CD4-positive, alpha-beta T cell (primary cell): ENCODE results near the gene NOP10. TPM values are rescaled to one million over a fixed set of nuclear protein-coding genes. Genes with fewer than 3 reads are reported as not detected.
A peak's percentile ranks its signal among the peaks of the same experiment; 100 is the strongest.

Experiments used
- ATAC-seq: fragments of 200-7000 bp; cut with Tn5 transposase; one replicate; pipeline ENCODE4 v1.10.0; 2022; ENCODE audit warnings: mild to moderate bottlenecking; ENCODE audit not compliant: poor library complexity
- CTCF ChIA-PET: fragments of 350-600 bp; sonication (Branson Sonifier 250); formaldehyde crosslinking; loops from one replicate; lab custom pipeline; 2021; ENCODE audit warnings: antibody characterized with exemption, inconsistent platforms; lab: Charles Lee
- POLR2A ChIA-PET: fragments of 350-600 bp; sonication (Branson Sonifier 250); formaldehyde crosslinking; loops from one replicate; lab custom pipeline; 2021; ENCODE audit warnings: antibody characterized with exemption, inconsistent platforms; lab: Charles Lee
- DNase-seq, 14 experiments: peaks; one replicate each; pipeline ENCODE4 v3.0.0-alpha.2; 2013 to 2020; ENCODE audit warnings: mixed read lengths in 2 of 14
- H3K27ac ChIP-seq, 2 donors: one replicate each; pipeline versions ENCODE4 v1.5.1 to v1.7.0; 2013; ENCODE audit warnings: low read length in 2 of 2, low read depth in 1 of 2, mild to moderate bottlenecking in 1 of 2
- H3K27me3 ChIP-seq, 2 experiments: 1 replicate in 1 of 2; 2 replicates in 1 of 2; pipeline versions ENCODE4 v1.6.1 to v1.7.0; 2013; ENCODE audit warnings: low read length in 2 of 2, control low read depth in 1 of 2, mild to moderate bottlenecking in 1 of 2, moderate library complexity in 1 of 2; ENCODE audit not compliant: insufficient read depth in 2 of 2, control insufficient read depth in 1 of 2
- H3K36me3 ChIP-seq: one replicate; pipeline ENCODE4 v1.6.1; 2013; ENCODE audit warnings: low read length, control low read depth; ENCODE audit not compliant: insufficient read depth
- H3K4me1 ChIP-seq: one replicate; pipeline ENCODE4 v1.6.1; 2013; ENCODE audit warnings: low read length, control low read depth; ENCODE audit not compliant: insufficient read depth
- H3K4me3 ChIP-seq: one replicate; pipeline ENCODE4 v1.5.1; 2013; ENCODE audit warnings: mild to moderate bottlenecking, low read length, moderate library complexity
- H3K9me3 ChIP-seq, 2 experiments: 1 replicate in 1 of 2; 2 replicates in 1 of 2; pipeline versions ENCODE4 v1.6.1 to v1.7.0; 2013; ENCODE audit warnings: low read length in 2 of 2, mild to moderate bottlenecking in 2 of 2, control low read depth in 1 of 2, moderate library complexity in 1 of 2; ENCODE audit not compliant: control insufficient read depth in 1 of 2, insufficient read depth in 1 of 2
- H3K27ac Mint-ChIP-seq: one replicate; pipeline ENCODE4 v1.8.0; 2020; ENCODE audit warnings: mixed read lengths
- H3K27me3 Mint-ChIP-seq: one replicate; pipeline ENCODE4 v1.8.0; 2021; ENCODE audit warnings: mixed read lengths
- H3K36me3 Mint-ChIP-seq: one replicate; pipeline ENCODE4 v1.8.0; 2021; ENCODE audit warnings: low read depth, mixed read lengths
- H3K4me1 Mint-ChIP-seq: one replicate; pipeline ENCODE4 v1.8.0; 2021; ENCODE audit warnings: low read depth, mixed read lengths
- H3K4me3 Mint-ChIP-seq: one replicate; pipeline ENCODE4 v1.8.0; 2020; ENCODE audit warnings: mild to moderate bottlenecking, mixed read lengths
- H3K9me3 Mint-ChIP-seq: one replicate; pipeline ENCODE4 v1.8.0; 2020; ENCODE audit warnings: mixed read lengths
- intact Hi-C, 2 experiments: fragments of 100-400 bp; cut with DNase I in 1 of 2; cut with micrococcal nuclease in 1 of 2; formaldehyde crosslinking; loops; one replicate each; pipeline versions ENCODE4 v1.15.1 to v1.9.0; 2023 to 2025; cut with DNase I, micrococcal nuclease
- microRNA-seq: library from miRNA; unstranded; fragments of <30 nt; microRNA quantifications from one replicate; pipeline ENCODE4 v1.2.0, GENCODE V29; 2021; ENCODE audit warnings: borderline microRNAs expressed, borderline replicate concordance
- total RNA-seq, 174 experiments: library from RNA in 2 of 174; stranded (reverse) in 2 of 174; gene quantifications; one replicate each; pipeline ENCODE4 v1.2.3 and lab custom pipeline; 2021 to 2026
- TF ChIP-seq, protein P1 (sequence below): fragments of 200-600 bp; IDR thresholded peaks from one replicate; pipeline ENCODE4 v1.8.0; 2022; ENCODE audit warnings: antibody characterized with exemption, mild to moderate bottlenecking

The NOP10 gene
- total RNA-seq, 2 experiments from 2014 or later: 44.4 to 44.8 TPM

DNA sequence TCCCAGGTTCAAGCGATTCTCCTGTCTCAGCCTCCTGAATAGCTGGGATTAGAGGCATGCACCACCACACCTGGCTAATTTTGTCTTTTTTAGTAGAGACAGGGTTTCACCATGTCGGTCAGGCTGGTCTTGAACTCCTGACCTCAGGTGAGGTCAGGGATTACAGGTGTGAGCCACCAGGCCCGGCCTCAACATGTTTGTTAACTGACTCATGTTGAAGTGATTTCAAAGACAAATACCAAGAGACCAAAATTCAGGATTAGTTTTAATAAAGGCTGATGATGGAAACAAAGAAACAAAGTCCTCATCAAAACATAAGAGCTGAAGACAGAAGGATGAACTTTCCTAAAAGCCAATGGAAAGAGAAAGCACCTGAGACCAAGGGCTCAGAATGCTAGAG is 41.9 kb downstream of the NOP10 start:
- Histone ChIP-seq H3K9me3 (no peaks in the 10 kb centered on the region), H3K27ac (no peak overlapping the region), H3K27me3 (no peaks in the 10 kb centered on the region), H3K36me3 (peaks cover 2% of the 10 kb centered on the region), H3K4me3 (no peak overlapping the region), H3K4me1 (peaks cover 4% of the 10 kb centered on the region)
- Mint-ChIP-seq H3K27me3 (no peaks in the 10 kb centered on the region), H3K27ac (no peak overlapping the region), H3K4me1 (peaks cover 78% of the 10 kb centered on the region), H3K9me3 (no peaks in the 10 kb centered on the region), H3K36me3 (peaks cover 55% of the 10 kb centered on the region), H3K4me3 (no peak overlapping the region)
- ChIA-PET POLR2A (no interaction called here), CTCF (interaction anchor here (1.0 kb wide), 1 partner anchor 8 kb away, joined by 3 read pairs; no protein-coding TSS in a partner anchor)
- intact Hi-C loops: no loop called here
- DNase-seq: no peak
- no peak for ATAC-seq
- TF ChIP-seq, protein P1, sequence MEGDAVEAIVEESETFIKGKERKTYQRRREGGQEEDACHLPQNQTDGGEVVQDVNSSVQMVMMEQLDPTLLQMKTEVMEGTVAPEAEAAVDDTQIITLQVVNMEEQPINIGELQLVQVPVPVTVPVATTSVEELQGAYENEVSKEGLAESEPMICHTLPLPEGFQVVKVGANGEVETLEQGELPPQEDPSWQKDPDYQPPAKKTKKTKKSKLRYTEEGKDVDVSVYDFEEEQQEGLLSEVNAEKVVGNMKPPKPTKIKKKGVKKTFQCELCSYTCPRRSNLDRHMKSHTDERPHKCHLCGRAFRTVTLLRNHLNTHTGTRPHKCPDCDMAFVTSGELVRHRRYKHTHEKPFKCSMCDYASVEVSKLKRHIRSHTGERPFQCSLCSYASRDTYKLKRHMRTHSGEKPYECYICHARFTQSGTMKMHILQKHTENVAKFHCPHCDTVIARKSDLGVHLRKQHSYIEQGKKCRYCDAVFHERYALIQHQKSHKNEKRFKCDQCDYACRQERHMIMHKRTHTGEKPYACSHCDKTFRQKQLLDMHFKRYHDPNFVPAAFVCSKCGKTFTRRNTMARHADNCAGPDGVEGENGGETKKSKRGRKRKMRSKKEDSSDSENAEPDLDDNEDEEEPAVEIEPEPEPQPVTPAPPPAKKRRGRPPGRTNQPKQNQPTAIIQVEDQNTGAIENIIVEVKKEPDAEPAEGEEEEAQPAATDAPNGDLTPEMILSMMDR: no peak

DNA sequence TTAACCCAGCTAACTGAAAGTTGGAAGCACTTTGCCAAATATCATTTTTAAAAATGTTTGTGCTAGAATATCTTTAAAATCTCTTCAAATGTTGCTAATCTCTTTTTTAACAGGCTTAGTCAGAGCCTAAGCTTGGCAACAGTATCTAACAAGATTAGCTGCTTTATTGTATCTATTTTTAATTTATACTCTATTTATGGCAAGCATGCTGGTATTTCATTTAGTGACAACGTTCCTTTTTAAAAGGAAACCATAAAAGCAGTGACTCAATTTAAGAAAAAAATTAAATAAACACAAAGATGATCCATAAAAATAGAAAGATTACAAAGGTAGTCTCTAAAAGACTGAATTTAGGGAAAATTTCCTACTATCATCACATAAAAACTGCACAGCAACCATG is 45.9 kb downstream of the NOP10 start:
- Mint-ChIP-seq H3K27me3 (no peaks in the 10 kb centered on the region), H3K4me3 (no peak overlapping the region), H3K27ac (peak overlapping the region; percentile 3), H3K36me3 (peaks cover 45% of the 10 kb centered on the region), H3K9me3 (no peaks in the 10 kb centered on the region), H3K4me1 (peaks cover 66% of the 10 kb centered on the region)
- Histone ChIP-seq H3K27ac (no peak overlapping the region), H3K4me1 (peaks cover 6% of the 10 kb centered on the region), H3K36me3 (peaks cover 6% of the 10 kb centered on the region), H3K9me3 (no peaks in the 10 kb centered on the region), H3K4me3 (no peak overlapping the region), H3K27me3 (no peaks in the 10 kb centered on the region)
- TF ChIP-seq, protein P1: no peak
- intact Hi-C loops: no loop called here
- ChIA-PET POLR2A (interaction anchor here (0.6 to 1.2 kb wide), 2 partner anchors 21 to 211 kb away, joined by 3 to 4 read pairs; no protein-coding TSS in a partner anchor), CTCF (no interaction called here)
- no peak for DNase-seq
- no peak for ATAC-seq

DNA sequence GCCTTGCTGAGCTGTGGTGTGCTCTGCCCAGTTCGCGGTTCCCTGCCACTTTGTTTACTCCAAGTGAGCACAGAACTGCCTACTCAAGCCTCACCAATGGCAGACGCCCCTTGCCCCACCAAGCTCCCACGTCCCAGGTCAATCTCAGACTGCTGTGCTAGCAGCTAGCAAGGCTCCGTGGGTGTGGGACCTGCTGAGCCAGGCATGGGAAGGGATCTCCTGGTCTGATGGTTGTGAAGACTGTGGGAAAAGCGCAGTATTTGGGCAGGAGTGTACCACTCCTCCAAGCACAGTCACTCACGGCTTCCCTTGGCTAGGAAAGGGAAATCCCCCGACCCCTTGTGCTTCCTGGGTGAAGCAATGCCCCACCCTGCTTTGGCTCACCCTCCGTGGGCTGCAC is 50.3 kb downstream of the NOP10 start:
- H3K4me1 ChIP-seq: peaks cover 6% of the 10 kb centered on the region
- ChIA-PET POLR2A (no interaction called here), CTCF (interaction anchor here (1.0 kb wide), 1 partner anchor 45 kb away, joined by 3 read pairs; the partner anchor contains the start of gene SLC12A6)
- Mint-ChIP-seq H3K4me1 (peaks cover 46% of the 10 kb centered on the region), H3K9me3 (no peaks in the 10 kb centered on the region), H3K36me3 (peaks cover 44% of the 10 kb centered on the region), H3K4me3 (no peak overlapping the region), H3K27me3 (no peaks in the 10 kb centered on the region), H3K27ac (no peak overlapping the region)
- TF ChIP-seq, protein P1: no peak
- H3K36me3 ChIP-seq: peaks cover 6% of the 10 kb centered on the region
- intact Hi-C loops: no loop called here
- no peaks in the 10 kb centered on the region for H3K9me3 ChIP-seq
- H3K4me3 ChIP-seq: no peak overlapping the region
- H3K27me3 ChIP-seq: no peaks in the 10 kb centered on the region
- DNase-seq (no peak), ATAC-seq (no peak)
- no peak overlapping the region for H3K27ac ChIP-seq

Small RNA genes lying within 50 kb of the gene (microRNA-seq; reads per million reads assigned to microRNA genes)
- gene MIR1233-1: not detected

Other genes starting within 250 kb of the NOP10 start
- gene EMC7, start 241.3 kb downstream of the NOP10 start, total RNA-seq: 10 to 100 TPM; 54.0 to 54.6 TPM
- 1 to 10 TPM; 2.3 to 2.6 TPM for gene PGBD4, start 241.1 kb downstream of the NOP10 start, total RNA-seq
- 10 to 100 TPM; 13.0 to 14.6 TPM for gene KATNBL1, start 133.0 kb downstream of the NOP10 start, total RNA-seq
- 10 to 100 TPM; 77.4 to 80.0 TPM for gene EMC4, start 118.1 kb downstream of the NOP10 start, total RNA-seq
- 10 to 100 TPM; 58.5 to 58.7 TPM for gene SLC12A6, start 5.4 kb downstream of the NOP10 start, total RNA-seq
- not detected for gene NUTM1, start 179 bp upstream of the NOP10 start, total RNA-seq
- 10 to 100 TPM; 41.0 to 45.2 TPM for gene LPCAT4, start 24.1 kb upstream of the NOP10 start, total RNA-seq
- gene GOLGA8A, start 94.7 kb upstream of the NOP10 start, total RNA-seq: 100 to 1,000 TPM; 276 to 295 TPM
- gene GOLGA8B, start 240.5 kb upstream of the NOP10 start, total RNA-seq: 100 to 1,000 TPM; 244 to 247 TPM